Coronary artery (tissue), 2 donors: ENCODE data around the gene RAB3GAP2.
"Not testable (repeated sequence)": the region's sequence is repeated elsewhere in the genome, so short reads cannot be mapped to it uniquely, and the experiment has no call there.

Experiments
- DNase-seq: peaks from one replicate; pipeline ENCODE4 v3.0.0-alpha.2; 2017; ENCODE audit warnings: low spot score
- H3K27ac ChIP-seq, 2 donors: fragments of 200-600 bp; sonication (generic); one replicate each; pipeline ENCODE4 v1.5.1; 2016 to 2019
- H3K4me3 ChIP-seq: fragments of 200-600 bp; sonication (generic); 2 replicates; pipeline ENCODE4 v1.5.1; 2016; ENCODE audit warnings: mild to moderate bottlenecking, moderate library complexity
- CTCF ChIP-seq: fragments of 200-600 bp; sonication (generic); IDR thresholded peaks from one replicate; pipeline ENCODE4 v1.5.1; 2019; ENCODE audit warnings: antibody characterized with exemption

RAB3GAP2 gene

GRCh38 chr1:220274251-220274855 lies 2.1 kb upstream of the RAB3GAP2 start:
- no peak overlapping the region for H3K27ac ChIP-seq
- TF ChIP-seq CTCF: no peak
- no peak for DNase-seq
- no peak overlapping the region for H3K4me3 ChIP-seq

GRCh38 chr1:220272841-220273090 lies 513 bp upstream of the RAB3GAP2 start:
- peak overlapping the region; percentile 96 for H3K4me3 ChIP-seq
- TF ChIP-seq CTCF: no peak

GRCh38 chr1:220271706-220272046 lies 577 bp downstream of the RAB3GAP2 start:
- no peak for DNase-seq
- no peak for TF ChIP-seq CTCF
- Histone ChIP-seq H3K4me3 (peak overlapping the region; percentile 96), H3K27ac (peak overlapping the region; percentile 87 to 91)

More at GRCh38 chr1:220272841-220273090, 513 bp upstream of the RAB3GAP2 start:
- no peak for DNase-seq
- peak overlapping the region; percentile 87 to 91 for H3K27ac ChIP-seq

- no peak for DNase-seq
- no peak for TF ChIP-seq CTCF
- Histone ChIP-seq H3K27ac (no peak overlapping the region), H3K4me3 (no peak overlapping the region)
These were observed 3.2 kb downstream of the RAB3GAP2 start for GRCh38 chr1:220269036-220269435.

- DNase-seq: no peak
- no peak for TF ChIP-seq CTCF
- H3K27ac ChIP-seq: no peak overlapping the region
- no peak overlapping the region for H3K4me3 ChIP-seq
These were observed 4.6 kb downstream of the RAB3GAP2 start for GRCh38 chr1:220267630-220268029.

- not testable (repeated sequence) for H3K4me3 ChIP-seq, DNase-seq, H3K27ac ChIP-seq
These were observed 12.0 kb downstream of the RAB3GAP2 start for GRCh38 chr1:220260228-220260627.

- not testable (repeated sequence) for DNase-seq, H3K27ac ChIP-seq, H3K4me3 ChIP-seq
These were observed 12.5 kb downstream of the RAB3GAP2 start for GRCh38 chr1:220259756-220260155.

GRCh38 chr1:220256194-220256593 lies 16.1 kb downstream of the RAB3GAP2 start:
- not testable (repeated sequence) for H3K4me3 ChIP-seq, DNase-seq, H3K27ac ChIP-seq

- no peak for DNase-seq
- H3K4me3 ChIP-seq: no peak overlapping the region
- no peak for TF ChIP-seq CTCF
- no peak overlapping the region for H3K27ac ChIP-seq
These were observed 17.0 kb downstream of the RAB3GAP2 start for GRCh38 chr1:220255204-220255603.

- DNase-seq, H3K4me3 ChIP-seq, H3K27ac ChIP-seq: not testable (repeated sequence)
These were observed 19.0 kb downstream of the RAB3GAP2 start for GRCh38 chr1:220253290-220253689.
